Measurements from ENCODE around the gene KAZN.

- TF ChIP-seq CTCF (conservative IDR thresholded peaks at IDR 0.05): no peak
- TF ChIP-seq EZH2 (IDR thresholded peaks at IDR 0.05; ENCODE audit: low read depth): no peak
Observed at GRCh38 chr1:14636897-14637632, 38.6 kb downstream of the KAZN start.
